ENCODE results near the gene PPP6R2. TPM values are rescaled to one million over a fixed set of nuclear protein-coding genes. Genes with fewer than 3 reads are reported as not detected.
A peak's percentile ranks its signal among the peaks of the same experiment; 100 is the strongest.

The PPP6R2 gene
- total RNA-seq, 6 experiments from 2014 or later: 38.3 to 80.3 (median 54.4) TPM

DNA sequence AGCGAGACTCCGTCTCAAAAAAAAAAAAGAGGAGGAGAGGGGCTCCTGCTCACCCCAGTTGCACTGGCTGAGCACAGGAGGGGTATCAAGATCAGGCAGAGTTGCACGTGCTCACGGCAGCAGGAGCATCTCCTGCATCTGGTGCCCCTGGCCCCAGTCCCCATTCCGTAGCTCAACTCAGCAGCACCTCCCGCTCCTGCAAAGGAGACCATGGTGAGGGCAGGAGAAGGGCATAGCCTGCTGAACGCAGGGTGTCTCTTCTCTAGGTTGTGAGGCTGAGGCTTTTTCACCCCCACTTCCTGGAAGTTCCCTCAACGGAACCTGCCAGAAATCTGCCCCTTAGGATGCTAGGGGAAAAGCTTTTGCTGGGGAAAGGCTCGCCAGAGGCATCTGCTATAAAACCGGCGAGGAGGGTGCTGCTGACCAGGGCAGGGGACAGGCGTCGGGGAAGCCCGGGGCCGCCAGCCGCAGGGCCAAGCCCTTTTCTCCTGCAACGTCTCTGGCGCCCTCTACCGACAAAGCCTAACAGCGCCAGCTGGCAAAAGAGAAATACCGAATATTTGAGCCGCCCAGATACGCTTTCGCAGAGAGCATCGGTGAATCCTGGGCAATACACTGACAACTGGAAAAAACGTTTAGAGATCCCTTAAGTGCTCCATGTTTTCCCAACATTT, 1.0 kb upstream of the PPP6R2 start:
- DNase-seq (peak; percentile 88 to 91 (median 90)), ATAC-seq (peak; percentile 81 to 86 (median 84))
- no peaks in the 10 kb centered on the region for H3K27me3 ChIP-seq
- peak overlapping the region; percentile 54 to 71 (median 60) for H3K27ac ChIP-seq
- WGBS (ENCODE audit: insufficient coverage, low coverage, low lambda C conversion rate, missing lambda C conversion rate): 0% methylated on average over 11 of the region's 26 CpGs
- H3K36me3 ChIP-seq: no peaks in the 10 kb centered on the region
- TF ChIP-seq, protein P1, sequence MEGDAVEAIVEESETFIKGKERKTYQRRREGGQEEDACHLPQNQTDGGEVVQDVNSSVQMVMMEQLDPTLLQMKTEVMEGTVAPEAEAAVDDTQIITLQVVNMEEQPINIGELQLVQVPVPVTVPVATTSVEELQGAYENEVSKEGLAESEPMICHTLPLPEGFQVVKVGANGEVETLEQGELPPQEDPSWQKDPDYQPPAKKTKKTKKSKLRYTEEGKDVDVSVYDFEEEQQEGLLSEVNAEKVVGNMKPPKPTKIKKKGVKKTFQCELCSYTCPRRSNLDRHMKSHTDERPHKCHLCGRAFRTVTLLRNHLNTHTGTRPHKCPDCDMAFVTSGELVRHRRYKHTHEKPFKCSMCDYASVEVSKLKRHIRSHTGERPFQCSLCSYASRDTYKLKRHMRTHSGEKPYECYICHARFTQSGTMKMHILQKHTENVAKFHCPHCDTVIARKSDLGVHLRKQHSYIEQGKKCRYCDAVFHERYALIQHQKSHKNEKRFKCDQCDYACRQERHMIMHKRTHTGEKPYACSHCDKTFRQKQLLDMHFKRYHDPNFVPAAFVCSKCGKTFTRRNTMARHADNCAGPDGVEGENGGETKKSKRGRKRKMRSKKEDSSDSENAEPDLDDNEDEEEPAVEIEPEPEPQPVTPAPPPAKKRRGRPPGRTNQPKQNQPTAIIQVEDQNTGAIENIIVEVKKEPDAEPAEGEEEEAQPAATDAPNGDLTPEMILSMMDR (IDR thresholded peaks at IDR 0.05): peak; percentile 97 to 99 (median 98)
- no peak for TF ChIP-seq POLR2A (IDR thresholded peaks at IDR 0.05)
- H3K9me3 ChIP-seq: no peaks in the 10 kb centered on the region
- peaks cover 0 to 6% (median 2%) of the 10 kb centered on the region in 4 donors for H3K4me1 ChIP-seq
- intact Hi-C loops (cut with DNase I): loop anchor here (5.0 kb wide), 2 partner anchors 75 to 90 kb away; partner anchors contain the start of gene HDAC10 (in 1 of the 2)
- H3K4me3 ChIP-seq: peak overlapping the region; percentile 74 to 92 (median 86)

DNA sequence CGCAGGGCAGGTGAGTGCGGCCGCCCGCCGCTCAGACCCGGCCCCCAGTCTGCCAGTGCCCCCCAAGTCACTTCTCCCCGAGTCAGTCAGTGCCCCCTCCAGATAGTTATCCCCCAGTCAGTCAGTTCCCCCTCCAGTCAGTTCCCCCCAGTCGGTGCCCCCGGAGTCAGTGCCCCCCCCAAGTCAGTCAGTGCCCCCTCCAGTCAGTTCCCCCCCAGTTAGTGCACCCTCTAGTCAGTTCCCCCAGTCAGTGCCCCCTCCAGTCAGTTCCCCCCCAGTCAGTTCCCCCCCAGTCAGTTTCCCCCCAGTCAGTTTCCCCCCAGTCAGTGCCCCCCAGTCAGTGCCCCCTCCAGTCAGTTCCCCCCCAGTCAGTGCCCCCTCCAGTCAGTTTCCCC, 411 bp downstream of the PPP6R2 start:
- Histone ChIP-seq H3K4me1 (peaks cover 0 to 6% (median 2%) of the 10 kb centered on the region in 4 donors), H3K36me3 (no peaks in the 10 kb centered on the region), H3K4me3 (peak overlapping the region; percentile 74 to 92 (median 86)), H3K9me3 (no peaks in the 10 kb centered on the region), H3K27ac (peak overlapping the region; percentile 53 to 71 (median 69)), H3K27me3 (no peaks in the 10 kb centered on the region)
- no peak for DNase-seq
- TF ChIP-seq, protein P1 (IDR thresholded peaks at IDR 0.05): no peak
- TF ChIP-seq POLR2A (IDR thresholded peaks at IDR 0.05): no peak
- 0% methylated on average over 2 of the region's 9 CpGs for WGBS (ENCODE audit: insufficient coverage, low coverage, low lambda C conversion rate, missing lambda C conversion rate)
- ATAC-seq: no peak
- intact Hi-C loops (cut with DNase I): loop anchor here (5.0 kb wide), 2 partner anchors 76 to 91 kb away; partner anchors contain the start of gene HDAC10 (in 1 of the 2)

DNA sequence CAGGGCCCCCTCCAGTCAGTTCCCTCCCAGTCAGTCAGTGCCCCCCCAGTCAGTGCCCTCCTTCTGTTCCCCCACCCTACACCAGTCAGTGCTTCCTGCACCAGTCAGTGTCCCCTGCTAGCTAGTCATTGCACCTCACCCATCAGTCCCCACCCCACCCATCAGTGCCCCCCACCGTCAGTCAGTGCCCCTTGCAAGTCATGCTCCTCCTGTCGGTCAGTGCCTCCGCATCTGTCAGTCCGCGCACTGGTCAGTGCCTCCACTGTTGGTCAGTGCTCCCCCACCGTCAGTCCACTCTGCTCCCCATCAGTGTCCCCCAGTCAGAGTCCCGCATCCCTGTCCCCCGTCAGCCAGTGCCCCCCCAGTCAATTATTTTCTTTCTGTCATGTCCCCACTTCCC, 3.3 kb downstream of the PPP6R2 start:
- Histone ChIP-seq H3K4me1 (peaks cover 0 to 6% (median 2%) of the 10 kb centered on the region in 4 donors), H3K36me3 (no peaks in the 10 kb centered on the region), H3K9me3 (no peaks in the 10 kb centered on the region), H3K27ac (no peak overlapping the region), H3K4me3 (no peak overlapping the region), H3K27me3 (no peaks in the 10 kb centered on the region)
- intact Hi-C loops (cut with DNase I): no loop called here
- no peak for DNase-seq
- WGBS (ENCODE audit: insufficient coverage, low coverage, low lambda C conversion rate, missing lambda C conversion rate): 44% methylated on average over 3 of the region's 8 CpGs
- TF ChIP-seq, protein P1 (IDR thresholded peaks at IDR 0.05): no peak
- no peak for TF ChIP-seq POLR2A (IDR thresholded peaks at IDR 0.05)
- no peak for ATAC-seq

DNA sequence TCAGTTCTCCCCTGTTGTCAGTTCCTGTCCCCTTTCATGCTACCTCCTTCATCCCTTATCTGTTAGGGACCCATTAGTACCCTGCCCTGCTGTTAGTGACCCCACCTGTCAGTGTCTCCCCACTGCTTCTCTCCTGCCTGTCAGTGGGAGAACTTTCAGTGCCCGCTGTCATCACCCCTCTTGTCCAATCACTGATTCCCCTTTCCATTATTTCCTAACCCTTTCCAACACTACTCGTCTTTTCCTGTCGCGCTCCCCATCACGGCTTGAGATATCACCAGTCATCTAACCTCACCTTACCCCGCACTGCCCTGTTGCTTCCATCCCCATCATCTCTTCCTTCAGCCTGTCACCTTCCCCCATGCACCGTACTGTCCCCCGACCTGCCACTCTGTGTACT, 4.0 kb downstream of the PPP6R2 start:
- DNase-seq (no peak), ATAC-seq (no peak)
- Histone ChIP-seq H3K9me3 (no peaks in the 10 kb centered on the region), H3K4me3 (no peak overlapping the region), H3K4me1 (peaks cover 0 to 4% (median under 1%) of the 10 kb centered on the region in 4 donors), H3K27ac (no peak overlapping the region), H3K36me3 (no peaks in the 10 kb centered on the region), H3K27me3 (no peaks in the 10 kb centered on the region)
- 74% methylated on average over 8 of the region's 8 CpGs for WGBS (ENCODE audit: insufficient coverage, low coverage, low lambda C conversion rate, missing lambda C conversion rate)
- TF ChIP-seq, protein P1 (IDR thresholded peaks at IDR 0.05): no peak
- no peak for TF ChIP-seq POLR2A (IDR thresholded peaks at IDR 0.05)
- intact Hi-C loops (cut with DNase I): no loop called here
